Measurements from ENCODE around the gene KCNIP4. TPM values are rescaled to one million over a fixed set of nuclear protein-coding genes. Genes with fewer than 3 reads are reported as not detected.

Gene KCNIP4
- total and polyA plus RNA-seq, 4 donors: 12.5 to 74.2 (median 54.5) TPM

- Histone ChIP-seq H3K27ac (ENCODE audit: low read depth, low read length) (no peak overlapping the region), H3K27me3 (ENCODE audit: control insufficient read depth, insufficient read depth, low read length) (no peaks in the 10 kb centered on the region), H3K4me1 (ENCODE audit: control insufficient read depth, insufficient read depth, low read length) (no peaks in the 10 kb centered on the region), H3K36me3 (ENCODE audit: control insufficient read depth, insufficient read depth, low read length) (no peaks in the 10 kb centered on the region), H3K9me3 (ENCODE audit: control insufficient read depth, insufficient read depth, low read length) (no peaks in the 10 kb centered on the region), H3K4me3 (ENCODE audit: low read depth, low read length) (no peak overlapping the region)
- no peak for DNase-seq (ENCODE audit: low read depth in 4 of 6, low spot score in 6 of 6)
- no CpG with 5 or more reads among the region's 3 CpGs for WGBS (ENCODE audit: insufficient coverage)
Observed at GRCh38 chr4:21733894-21734630, 214.5 kb downstream of the KCNIP4 start.

GRCh38 chr4:21728304-21728703 is 220.3 kb downstream of the KCNIP4 start:
- H3K36me3 ChIP-seq (ENCODE audit: control insufficient read depth, insufficient read depth, low read length): no peaks in the 10 kb centered on the region
- H3K4me3 ChIP-seq (ENCODE audit: low read depth, low read length): no peak overlapping the region
- no peaks in the 10 kb centered on the region for H3K27me3 ChIP-seq (ENCODE audit: control insufficient read depth, insufficient read depth, low read length)
- no CpG with 5 or more reads among the region's 2 CpGs for WGBS (ENCODE audit: insufficient coverage)
- H3K27ac ChIP-seq (ENCODE audit: low read depth, low read length): no peak overlapping the region
- no peaks in the 10 kb centered on the region for H3K9me3 ChIP-seq (ENCODE audit: control insufficient read depth, insufficient read depth, low read length)
- no peaks in the 10 kb centered on the region for H3K4me1 ChIP-seq (ENCODE audit: control insufficient read depth, insufficient read depth, low read length)
- no peak for DNase-seq (ENCODE audit: low read depth in 4 of 6, low spot score in 6 of 6)

- 68% methylated on average over 4 of the region's 5 CpGs for WGBS (ENCODE audit: insufficient coverage)
- Histone ChIP-seq H3K9me3 (ENCODE audit: control insufficient read depth, insufficient read depth, low read length) (no peaks in the 10 kb centered on the region), H3K36me3 (ENCODE audit: control insufficient read depth, insufficient read depth, low read length) (no peaks in the 10 kb centered on the region), H3K27ac (ENCODE audit: low read depth, low read length) (no peak overlapping the region), H3K4me3 (ENCODE audit: low read depth, low read length) (no peak overlapping the region), H3K4me1 (ENCODE audit: control insufficient read depth, insufficient read depth, low read length) (no peaks in the 10 kb centered on the region), H3K27me3 (ENCODE audit: control insufficient read depth, insufficient read depth, low read length) (no peaks in the 10 kb centered on the region)
- DNase-seq (ENCODE audit: low read depth in 4 of 6, low spot score in 6 of 6): no peak
Observed at GRCh38 chr4:21726255-21726815, 222.2 kb downstream of the KCNIP4 start.

- H3K27ac ChIP-seq (ENCODE audit: low read depth, low read length): no peak overlapping the region
- no peaks in the 10 kb centered on the region for H3K27me3 ChIP-seq (ENCODE audit: control insufficient read depth, insufficient read depth, low read length)
- peak in 2 of 6 donors; percentile 28 to 32 for DNase-seq (ENCODE audit: low read depth in 4 of 6, low spot score in 6 of 6)
- H3K9me3 ChIP-seq (ENCODE audit: control insufficient read depth, insufficient read depth, low read length): no peaks in the 10 kb centered on the region
- no peak overlapping the region for H3K4me3 ChIP-seq (ENCODE audit: low read depth, low read length)
- H3K4me1 ChIP-seq (ENCODE audit: control insufficient read depth, insufficient read depth, low read length): no peaks in the 10 kb centered on the region
- no peaks in the 10 kb centered on the region for H3K36me3 ChIP-seq (ENCODE audit: control insufficient read depth, insufficient read depth, low read length)
- no CpG with 5 or more reads among the region's 6 CpGs for WGBS (ENCODE audit: insufficient coverage)
Observed at GRCh38 chr4:21722157-21722839, 226.3 kb downstream of the KCNIP4 start.

GRCh38 chr4:21716531-21716930 is 232.0 kb downstream of the KCNIP4 start:
- WGBS (ENCODE audit: insufficient coverage): 80% methylated on average over 1 of the region's 6 CpGs
- Histone ChIP-seq H3K4me3 (ENCODE audit: low read depth, low read length) (no peak overlapping the region), H3K9me3 (ENCODE audit: control insufficient read depth, insufficient read depth, low read length) (no peaks in the 10 kb centered on the region), H3K36me3 (ENCODE audit: control insufficient read depth, insufficient read depth, low read length) (no peaks in the 10 kb centered on the region), H3K4me1 (ENCODE audit: control insufficient read depth, insufficient read depth, low read length) (no peaks in the 10 kb centered on the region), H3K27me3 (ENCODE audit: control insufficient read depth, insufficient read depth, low read length) (no peaks in the 10 kb centered on the region), H3K27ac (ENCODE audit: low read depth, low read length) (no peak overlapping the region)
- no peak for DNase-seq (ENCODE audit: low read depth in 4 of 6, low spot score in 6 of 6)

- no peaks in the 10 kb centered on the region for H3K9me3 ChIP-seq (ENCODE audit: control insufficient read depth, insufficient read depth, low read length)
- no peak overlapping the region for H3K27ac ChIP-seq (ENCODE audit: low read depth, low read length)
- DNase-seq (ENCODE audit: low read depth in 4 of 6, low spot score in 6 of 6): no peak
- no peaks in the 10 kb centered on the region for H3K36me3 ChIP-seq (ENCODE audit: control insufficient read depth, insufficient read depth, low read length)
- H3K27me3 ChIP-seq (ENCODE audit: control insufficient read depth, insufficient read depth, low read length): no peaks in the 10 kb centered on the region
- WGBS (ENCODE audit: insufficient coverage): 50% methylated on average over 5 of the region's 6 CpGs
- H3K4me3 ChIP-seq (ENCODE audit: low read depth, low read length): no peak overlapping the region
- no peaks in the 10 kb centered on the region for H3K4me1 ChIP-seq (ENCODE audit: control insufficient read depth, insufficient read depth, low read length)
Observed at GRCh38 chr4:21710179-21710835, 238.3 kb downstream of the KCNIP4 start.

- Histone ChIP-seq H3K27ac (ENCODE audit: low read depth, low read length) (no peak overlapping the region), H3K36me3 (ENCODE audit: control insufficient read depth, insufficient read depth, low read length) (no peaks in the 10 kb centered on the region), H3K4me1 (ENCODE audit: control insufficient read depth, insufficient read depth, low read length) (no peaks in the 10 kb centered on the region), H3K4me3 (ENCODE audit: low read depth, low read length) (no peak overlapping the region), H3K27me3 (ENCODE audit: control insufficient read depth, insufficient read depth, low read length) (no peaks in the 10 kb centered on the region), H3K9me3 (ENCODE audit: control insufficient read depth, insufficient read depth, low read length) (no peaks in the 10 kb centered on the region)
- DNase-seq (ENCODE audit: low read depth in 4 of 6, low spot score in 6 of 6): no peak
Observed at GRCh38 chr4:21709761-21710160, 238.8 kb downstream of the KCNIP4 start.

- no peaks in the 10 kb centered on the region for H3K36me3 ChIP-seq (ENCODE audit: control insufficient read depth, insufficient read depth, low read length)
- H3K27ac ChIP-seq (ENCODE audit: low read depth, low read length): no peak overlapping the region
- H3K4me3 ChIP-seq (ENCODE audit: low read depth, low read length): no peak overlapping the region
- H3K9me3 ChIP-seq (ENCODE audit: control insufficient read depth, insufficient read depth, low read length): no peaks in the 10 kb centered on the region
- H3K27me3 ChIP-seq (ENCODE audit: control insufficient read depth, insufficient read depth, low read length): no peaks in the 10 kb centered on the region
- no peak for DNase-seq (ENCODE audit: low read depth in 4 of 6, low spot score in 6 of 6)
- no CpG with 5 or more reads among the region's 1 CpG for WGBS (ENCODE audit: insufficient coverage)
- no peaks in the 10 kb centered on the region for H3K4me1 ChIP-seq (ENCODE audit: control insufficient read depth, insufficient read depth, low read length)
Observed at GRCh38 chr4:21709031-21709430, 239.5 kb downstream of the KCNIP4 start.

- H3K36me3 ChIP-seq (ENCODE audit: control insufficient read depth, insufficient read depth, low read length): no peaks in the 10 kb centered on the region
- 52% methylated on average over 4 of the region's 4 CpGs for WGBS (ENCODE audit: insufficient coverage)
- no peak for DNase-seq (ENCODE audit: low read depth in 4 of 6, low spot score in 6 of 6)
Observed at GRCh38 chr4:21699446-21699845, 249.1 kb downstream of the KCNIP4 start.

More at GRCh38 chr4:21699446-21699845, 249.1 kb downstream of the KCNIP4 start:
- H3K9me3 ChIP-seq (ENCODE audit: control insufficient read depth, insufficient read depth, low read length): no peaks in the 10 kb centered on the region
- peaks cover 5% of the 10 kb centered on the region for H3K4me1 ChIP-seq (ENCODE audit: control insufficient read depth, insufficient read depth, low read length)
- no peak overlapping the region for H3K4me3 ChIP-seq (ENCODE audit: low read depth, low read length)
- H3K27ac ChIP-seq (ENCODE audit: low read depth, low read length): no peak overlapping the region
- no peaks in the 10 kb centered on the region for H3K27me3 ChIP-seq (ENCODE audit: control insufficient read depth, insufficient read depth, low read length)

Measured in spinal cord (tissue), 10 donors.